Stomach (tissue), 4 donors: ENCODE measurements around the gene NRM.
A peak's percentile ranks its signal among the peaks of the same experiment; 100 is the strongest.

Experiments used
- EP300 ChIP-seq: sonication (generic); formaldehyde crosslinking; IDR thresholded peaks from one replicate; pipeline ENCODE4 v1.6.1; 2017; ENCODE audit warnings: antibody characterized with exemption
- POLR2A ChIP-seq, 4 donors: fragments of 450-650 bp; IDR thresholded peaks; one replicate each; pipeline ENCODE4 v1.6.1; 2016; ENCODE audit warnings: antibody characterized with exemption in 4 of 4, control low read depth in 2 of 4, mild to moderate bottlenecking in 1 of 4, moderate library complexity in 1 of 4
- POLR2AphosphoS5 ChIP-seq, 3 donors: sonication (generic); formaldehyde crosslinking; IDR thresholded peaks; one replicate each; pipeline ENCODE4 v1.6.1; 2016; ENCODE audit warnings: antibody characterized with exemption in 3 of 3
- TF ChIP-seq, protein P1 (sequence below), 7 experiments: fragments of 450-650 bp in 4 of 7; fragments of 200-600 bp in 3 of 7; sonication (generic) in 3 of 7; IDR thresholded peaks; one replicate each; pipeline ENCODE4 v1.5.1; 2016 to 2019; ENCODE audit warnings: antibody characterized with exemption in 7 of 7, control low read depth in 2 of 7, mild to moderate bottlenecking in 1 of 7

DNA sequence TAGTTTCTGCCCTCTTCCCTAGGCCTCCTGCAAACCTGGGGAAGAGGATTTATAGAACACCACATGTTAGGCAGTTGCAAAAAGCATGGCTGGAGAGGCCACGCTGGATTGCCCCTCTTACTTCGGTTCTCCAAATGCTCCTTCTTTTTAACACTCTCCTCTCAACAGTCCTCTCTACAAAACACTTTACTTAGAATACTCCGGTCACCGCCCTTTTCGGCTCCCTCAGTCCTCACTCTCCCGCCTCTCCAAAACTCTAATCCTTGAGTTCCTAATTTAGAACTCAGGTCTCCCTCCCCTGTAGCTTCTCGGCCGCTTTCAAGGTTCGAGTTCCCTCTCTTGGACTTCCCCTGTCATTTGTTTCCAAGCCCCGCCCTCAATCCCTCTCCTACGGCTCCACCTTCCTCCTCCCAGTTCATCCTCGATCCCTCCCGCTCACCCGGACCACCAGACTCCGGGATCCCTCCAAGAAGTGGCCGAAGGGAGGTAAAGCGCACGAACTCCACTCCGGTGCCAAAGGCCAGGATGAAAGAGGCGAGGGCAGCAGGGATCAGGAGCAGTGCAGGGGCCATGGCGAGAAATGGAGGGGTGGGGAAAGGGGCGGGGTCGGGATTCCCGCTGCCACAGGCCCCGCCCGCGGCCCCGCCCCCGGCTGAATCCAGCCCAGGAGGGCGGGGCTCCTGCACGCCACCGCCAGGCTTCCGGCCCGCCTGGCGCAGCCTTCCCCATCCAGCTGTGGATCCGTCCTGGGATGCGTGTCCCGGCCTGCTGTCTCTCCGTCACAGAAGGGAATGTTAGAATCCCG lies at the start of gene NRM:
- TF ChIP-seq POLR2A (IDR thresholded peaks at IDR 0.05) (no peak), EP300 (no peak), POLR2AphosphoS5 (IDR thresholded peaks at IDR 0.05) (peak in 2 of 3 donors; percentile 59 to 78)
- TF ChIP-seq, protein P1, sequence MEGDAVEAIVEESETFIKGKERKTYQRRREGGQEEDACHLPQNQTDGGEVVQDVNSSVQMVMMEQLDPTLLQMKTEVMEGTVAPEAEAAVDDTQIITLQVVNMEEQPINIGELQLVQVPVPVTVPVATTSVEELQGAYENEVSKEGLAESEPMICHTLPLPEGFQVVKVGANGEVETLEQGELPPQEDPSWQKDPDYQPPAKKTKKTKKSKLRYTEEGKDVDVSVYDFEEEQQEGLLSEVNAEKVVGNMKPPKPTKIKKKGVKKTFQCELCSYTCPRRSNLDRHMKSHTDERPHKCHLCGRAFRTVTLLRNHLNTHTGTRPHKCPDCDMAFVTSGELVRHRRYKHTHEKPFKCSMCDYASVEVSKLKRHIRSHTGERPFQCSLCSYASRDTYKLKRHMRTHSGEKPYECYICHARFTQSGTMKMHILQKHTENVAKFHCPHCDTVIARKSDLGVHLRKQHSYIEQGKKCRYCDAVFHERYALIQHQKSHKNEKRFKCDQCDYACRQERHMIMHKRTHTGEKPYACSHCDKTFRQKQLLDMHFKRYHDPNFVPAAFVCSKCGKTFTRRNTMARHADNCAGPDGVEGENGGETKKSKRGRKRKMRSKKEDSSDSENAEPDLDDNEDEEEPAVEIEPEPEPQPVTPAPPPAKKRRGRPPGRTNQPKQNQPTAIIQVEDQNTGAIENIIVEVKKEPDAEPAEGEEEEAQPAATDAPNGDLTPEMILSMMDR (IDR thresholded peaks at IDR 0.05), result no peak
